Measurements from ENCODE around the gene COL6A6. TPM values are rescaled to one million over a fixed set of nuclear protein-coding genes. Genes with fewer than 3 reads are reported as not detected.
A peak's percentile ranks its signal among the peaks of the same experiment; 100 is the strongest.

COL6A6 gene
- not detected in 2 replicates for total RNA-seq (2014; rRNA removed; shearing (Covaris generic))

- no peak for DNase-seq (ENCODE audit: low spot score)
Observed at GRCh38 chr3:130516645-130517512, at the start of gene COL6A6. Gene COL6A6 (plus strand): TSS chr3:130517177. CDS start chr3:130560365, 43,188 bp downstream.

DNA sequence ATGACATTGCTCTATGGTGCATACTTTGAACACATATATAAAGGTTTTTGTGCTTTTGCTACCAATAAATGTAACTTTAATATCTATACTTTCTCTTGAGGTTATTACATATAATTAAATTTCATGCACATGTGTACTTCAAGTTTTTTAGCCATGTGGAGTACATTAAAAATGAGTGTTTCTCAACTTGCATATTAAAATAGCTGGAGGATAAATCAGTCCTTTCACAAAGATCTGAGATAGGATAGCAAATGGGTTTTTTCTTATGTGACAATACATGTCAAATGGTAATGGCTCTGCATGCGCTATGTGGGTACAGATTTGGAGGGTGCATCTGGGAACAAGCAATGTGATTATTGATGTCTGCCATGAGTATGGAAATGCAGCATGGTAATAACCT, 48.7 kb upstream of the COL6A6 start:
- DNase-seq (ENCODE audit: low spot score), result no peak

- no peak for DNase-seq (ENCODE audit: low spot score)
Observed at GRCh38 chr3:130470126-130470525, 46.9 kb upstream of the COL6A6 start.

DNA sequence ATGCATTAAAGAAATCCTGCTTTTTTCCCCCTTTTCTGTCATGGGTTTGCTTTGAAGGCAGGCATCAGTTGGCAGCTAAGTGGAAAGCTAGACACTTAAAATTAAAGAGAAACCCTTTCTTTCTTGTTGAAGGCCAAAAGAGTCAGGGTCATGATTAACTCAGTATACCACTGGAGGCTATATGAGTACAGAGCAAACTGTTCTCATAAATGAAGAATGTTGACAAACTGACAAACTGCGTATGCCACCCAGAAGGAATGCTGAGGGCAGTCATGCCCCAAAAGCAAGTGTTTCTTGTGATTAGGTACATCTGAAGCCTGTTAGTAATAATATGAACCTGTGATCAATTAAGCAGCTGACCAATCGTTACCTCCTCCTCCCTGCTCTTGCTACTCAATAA, 43.6 kb upstream of the COL6A6 start:
- DNase-seq (ENCODE audit: low spot score), result no peak

GRCh38 chr3:130480736-130481135, 36.2 kb upstream of the COL6A6 start:
- peak; percentile 45 for DNase-seq (ENCODE audit: low spot score)

- DNase-seq (ENCODE audit: low spot score), result no peak
Observed at GRCh38 chr3:130488288-130488687, 28.7 kb upstream of the COL6A6 start.

DNA sequence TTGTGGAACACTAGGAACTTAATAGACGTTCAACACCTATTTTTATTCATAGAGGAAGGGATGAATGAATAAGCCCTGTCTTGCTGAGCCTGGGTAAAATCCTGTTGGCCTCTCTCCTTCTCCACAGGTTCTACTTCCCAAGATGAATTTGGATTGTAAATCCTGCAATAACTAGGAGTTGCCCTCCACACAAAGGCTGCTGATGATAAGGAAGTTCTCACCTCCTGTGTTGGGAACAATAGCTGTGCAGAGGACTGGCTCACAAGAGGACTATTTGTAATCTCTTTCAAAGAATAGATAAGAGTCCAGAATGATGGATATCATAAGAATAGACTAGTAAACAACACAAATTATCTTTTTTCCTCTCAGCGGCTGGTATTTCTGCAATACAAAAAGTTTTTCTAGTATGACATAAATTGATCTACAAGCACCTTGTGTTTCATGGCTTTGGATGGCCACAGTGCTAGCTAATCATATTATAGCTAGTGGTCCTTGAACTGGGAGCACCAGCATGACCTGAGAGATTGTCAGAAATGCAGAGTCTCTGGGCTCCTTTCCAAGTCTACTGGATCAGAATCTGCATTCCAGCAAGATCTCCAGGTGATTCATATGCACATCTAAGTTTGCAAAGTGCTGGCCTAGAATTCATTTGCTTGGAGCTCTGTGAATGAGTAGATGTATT, 28.1 kb upstream of the COL6A6 start:
- DNase-seq (ENCODE audit: low spot score), result no peak

DNA sequence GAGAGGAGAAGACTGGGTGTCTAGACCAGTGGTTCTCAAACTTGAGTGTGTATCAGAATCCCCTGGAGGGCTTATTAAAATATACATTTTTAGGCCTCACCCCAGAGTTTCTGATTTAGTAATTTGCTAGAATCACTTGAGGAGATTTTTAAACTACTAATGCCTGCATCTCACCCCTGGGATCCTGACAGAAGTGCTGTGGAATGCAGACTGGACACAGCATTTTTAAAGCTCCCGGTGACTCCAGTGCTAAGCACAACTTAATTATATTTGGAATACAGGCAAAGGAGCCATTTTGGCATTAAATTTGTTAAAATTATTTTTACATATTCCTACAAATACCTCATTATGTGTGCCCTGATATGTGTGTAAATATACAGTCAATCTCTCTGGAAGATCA, 26.7 kb upstream of the COL6A6 start:
- no peak for DNase-seq (ENCODE audit: low spot score)

DNA sequence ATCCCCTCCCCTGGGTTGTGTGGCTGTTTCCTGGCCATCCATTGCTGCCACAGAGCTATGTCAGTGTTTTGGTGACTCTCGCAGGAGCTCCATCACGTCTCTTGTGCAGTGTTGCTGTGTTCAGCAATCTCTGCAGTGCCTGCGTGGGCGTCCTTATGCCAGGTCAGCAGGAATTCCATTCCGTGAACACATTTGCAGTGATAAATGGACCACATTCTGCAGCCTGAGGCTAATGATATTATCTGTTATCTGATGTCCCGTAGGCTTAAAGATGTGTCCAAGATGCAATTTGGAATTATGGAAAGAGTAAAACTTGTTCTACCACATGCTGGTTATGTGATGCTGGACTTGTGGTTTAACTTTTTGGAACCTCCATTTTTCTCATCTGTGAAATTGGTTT, 25.5 kb upstream of the COL6A6 start:
- no peak for DNase-seq (ENCODE audit: low spot score)

DNA sequence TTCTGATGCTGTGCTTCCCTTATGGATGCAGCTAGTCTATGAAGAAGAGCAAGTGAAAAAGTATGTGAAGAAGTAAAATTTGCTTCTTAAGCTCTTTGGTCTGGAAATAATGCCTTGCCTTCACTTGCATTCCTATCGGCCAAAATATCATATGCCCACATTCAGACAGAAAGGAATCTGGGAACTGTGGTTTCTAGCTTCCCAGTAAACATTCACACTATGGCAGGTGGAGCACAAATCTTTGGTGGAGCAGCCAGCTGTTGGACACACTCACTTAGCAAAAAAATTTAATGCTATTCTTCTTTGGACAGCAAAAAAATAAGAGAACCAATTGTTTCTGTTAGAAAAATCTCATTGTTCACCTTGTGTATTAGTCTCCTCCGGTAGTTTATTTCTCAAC, 12.3 kb upstream of the COL6A6 start:
- no peak for DNase-seq (ENCODE audit: low spot score)

GRCh38 chr3:130506031-130506430, 10.9 kb upstream of the COL6A6 start:
- DNase-seq (ENCODE audit: low spot score), result no peak

DNA sequence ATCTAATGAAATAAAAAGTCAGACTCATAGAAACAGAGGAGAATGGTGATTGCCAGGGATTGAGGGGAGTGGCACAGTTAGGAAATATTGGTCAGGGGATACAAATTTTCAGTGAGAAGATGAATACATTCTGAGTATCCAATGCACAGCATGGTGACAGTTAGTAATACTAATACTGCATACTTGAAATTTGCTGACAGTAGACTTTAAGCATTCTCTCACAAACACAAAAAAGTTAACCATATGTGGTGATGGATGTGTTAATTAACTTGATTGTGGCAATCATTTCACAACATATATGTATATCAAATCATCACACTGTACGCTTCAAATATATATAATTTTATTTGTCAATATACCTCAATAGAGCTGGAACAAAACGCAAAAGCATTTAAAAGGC, 9.2 kb upstream of the COL6A6 start:
- no peak for DNase-seq (ENCODE audit: low spot score)

DNA sequence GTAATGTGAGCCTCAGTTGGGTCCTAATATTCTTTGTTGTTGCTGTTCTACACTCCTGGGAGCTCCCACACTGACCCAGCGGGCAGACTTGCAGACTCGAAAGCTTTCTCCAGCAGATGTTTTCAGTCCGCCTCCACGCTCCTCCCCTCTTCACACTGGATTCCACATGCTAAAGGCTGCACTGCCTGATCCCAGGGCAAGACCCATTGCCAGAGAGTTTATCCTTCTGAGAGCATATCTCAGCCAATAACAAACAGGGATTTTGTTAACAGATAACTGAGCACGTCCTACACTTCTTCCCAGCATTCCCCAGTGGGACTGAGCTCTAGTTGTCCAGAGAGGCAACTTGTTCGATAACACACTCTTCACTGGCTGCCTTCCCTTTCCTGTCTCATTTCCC, 8.0 kb upstream of the COL6A6 start:
- no peak for DNase-seq (ENCODE audit: low spot score)

- no peak for DNase-seq (ENCODE audit: low spot score)
Observed at GRCh38 chr3:130514681-130515080, 2.3 kb upstream of the COL6A6 start.

DNA sequence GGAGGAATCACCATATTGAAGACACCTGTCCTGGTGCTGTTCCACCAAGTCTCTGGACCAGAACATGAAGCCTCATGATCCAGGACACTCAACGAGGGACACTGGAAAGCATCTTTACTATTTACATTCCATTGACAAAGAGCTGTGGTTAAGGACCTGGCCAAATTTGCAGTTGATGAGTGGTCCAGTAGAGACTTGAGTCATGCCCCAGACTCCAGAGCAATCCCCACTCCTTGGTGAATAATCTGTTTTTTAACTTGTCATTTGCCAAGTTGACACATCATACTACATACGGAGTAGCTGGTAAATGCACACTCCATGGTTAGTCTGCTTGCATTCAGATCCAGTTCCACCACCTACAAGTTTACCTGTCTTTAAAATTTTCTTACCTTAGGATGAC, 1.2 kb upstream of the COL6A6 start:
- DNase-seq (ENCODE audit: low spot score), result no peak

- DNase-seq (ENCODE audit: low spot score), result no peak
Observed at GRCh38 chr3:130517602-130518001, 625 bp downstream of the COL6A6 start.

GRCh38 chr3:130519754-130520153, 2.8 kb downstream of the COL6A6 start:
- no peak for DNase-seq (ENCODE audit: low spot score)

- no peak for DNase-seq (ENCODE audit: low spot score)
Observed at GRCh38 chr3:130522399-130522798, 5.4 kb downstream of the COL6A6 start.

- DNase-seq (ENCODE audit: low spot score), result no peak
Observed at GRCh38 chr3:130527426-130527825, 10.4 kb downstream of the COL6A6 start.

DNA sequence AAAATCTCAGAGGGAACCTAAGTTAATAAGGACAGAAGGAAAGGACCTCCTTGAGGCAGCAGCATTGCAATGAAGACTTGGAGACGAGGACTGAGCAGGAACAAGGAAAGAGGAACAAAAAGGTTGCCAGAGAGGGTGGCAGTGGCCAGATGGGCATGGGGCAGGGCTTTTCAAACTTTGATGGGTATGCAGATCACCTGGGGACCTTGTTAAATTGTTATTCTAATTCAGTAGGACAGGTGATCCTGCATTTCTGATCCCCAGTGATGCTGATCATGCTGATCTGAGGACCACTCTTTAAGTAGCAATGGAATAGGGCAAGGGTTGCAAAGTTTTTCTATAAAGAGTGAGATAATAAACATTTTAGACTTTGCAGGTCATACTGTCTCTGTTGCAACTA, 11.1 kb downstream of the COL6A6 start:
- no peak for DNase-seq (ENCODE audit: low spot score)

GRCh38 chr3:130529486-130530215, 12.7 kb downstream of the COL6A6 start:
- DNase-seq (ENCODE audit: low spot score), result no peak

- no peak for DNase-seq (ENCODE audit: low spot score)
Observed at GRCh38 chr3:130533247-130533646, 16.3 kb downstream of the COL6A6 start.
